IPS-18a (cell line): ENCODE data around the gene SNX8.

ENCODE experiments used
- H3K27ac ChIP-seq: one replicate; pipeline ENCODE4 v1.5.1; 2013; ENCODE audit warnings: low read length
- H3K27me3 ChIP-seq: one replicate; pipeline ENCODE4 v1.6.1; 2013; ENCODE audit warnings: mild to moderate bottlenecking, low read length; ENCODE audit not compliant: control insufficient read depth, insufficient read depth
- H3K36me3 ChIP-seq: one replicate; pipeline ENCODE4 v1.6.1; 2013; ENCODE audit warnings: low read depth, low read length; ENCODE audit not compliant: control insufficient read depth
- H3K4me1 ChIP-seq: one replicate; pipeline ENCODE4 v1.6.1; 2013; ENCODE audit warnings: low read depth, low read length; ENCODE audit not compliant: control insufficient read depth
- H3K4me3 ChIP-seq: one replicate; pipeline ENCODE4 v1.5.1; 2013; ENCODE audit warnings: low read length
- H3K9ac ChIP-seq: one replicate; pipeline ENCODE4 v1.6.1; 2013; ENCODE audit warnings: mild to moderate bottlenecking, low read length, moderate library complexity
- H3K9me3 ChIP-seq: one replicate; pipeline ENCODE4 v1.6.1; 2013; ENCODE audit warnings: low read depth, low read length; ENCODE audit not compliant: control insufficient read depth

SNX8 gene

GRCh38 chr7:2248984-2249694 lies 65.1 kb downstream of the SNX8 start:
- no peak overlapping the region for H3K9ac ChIP-seq
- H3K9me3 ChIP-seq = no peaks in the 10 kb centered on the region
- H3K27ac ChIP-seq = no peak overlapping the region
- H3K4me1 ChIP-seq = peaks cover 4% of the 10 kb centered on the region
- H3K27me3 ChIP-seq = no peaks in the 10 kb centered on the region
- no peak overlapping the region for H3K4me3 ChIP-seq
- peaks cover 10% of the 10 kb centered on the region for H3K36me3 ChIP-seq

- Histone ChIP-seq H3K27ac (no peak overlapping the region), H3K36me3 (peaks cover 10% of the 10 kb centered on the region), H3K4me1 (peaks cover 11% of the 10 kb centered on the region), H3K27me3 (no peaks in the 10 kb centered on the region), H3K9ac (peak overlapping the region; percentile 36), H3K4me3 (no peak overlapping the region), H3K9me3 (no peaks in the 10 kb centered on the region)
These were observed 66.9 kb downstream of the SNX8 start for GRCh38 chr7:2247141-2247995.

- H3K9me3 ChIP-seq = no peaks in the 10 kb centered on the region
- H3K4me1 ChIP-seq = peaks cover 11% of the 10 kb centered on the region
- no peaks in the 10 kb centered on the region for H3K27me3 ChIP-seq
- peaks cover 10% of the 10 kb centered on the region for H3K36me3 ChIP-seq
- no peak overlapping the region for H3K9ac ChIP-seq
- no peak overlapping the region for H3K4me3 ChIP-seq
- no peak overlapping the region for H3K27ac ChIP-seq
These were observed 68.2 kb downstream of the SNX8 start for GRCh38 chr7:2245883-2246675.

GRCh38 chr7:2244404-2244995 lies 69.7 kb downstream of the SNX8 start:
- Histone ChIP-seq H3K4me3 (no peak overlapping the region), H3K9me3 (no peaks in the 10 kb centered on the region), H3K36me3 (peaks cover 7% of the 10 kb centered on the region), H3K27me3 (no peaks in the 10 kb centered on the region), H3K27ac (no peak overlapping the region), H3K9ac (no peak overlapping the region), H3K4me1 (peaks cover 11% of the 10 kb centered on the region)

- Histone ChIP-seq H3K9me3 (no peaks in the 10 kb centered on the region), H3K4me1 (peaks cover 11% of the 10 kb centered on the region), H3K27me3 (no peaks in the 10 kb centered on the region), H3K27ac (no peak overlapping the region), H3K4me3 (peak overlapping the region; percentile 80), H3K9ac (no peak overlapping the region), H3K36me3 (peaks cover 13% of the 10 kb centered on the region)
These were observed 70.8 kb downstream of the SNX8 start for GRCh38 chr7:2243458-2243857.

- H3K36me3 ChIP-seq = peaks cover 20% of the 10 kb centered on the region
- no peaks in the 10 kb centered on the region for H3K27me3 ChIP-seq
- peaks cover 11% of the 10 kb centered on the region for H3K4me1 ChIP-seq
- H3K9ac ChIP-seq = peak overlapping the region; percentile 92
- peak overlapping the region; percentile 80 for H3K4me3 ChIP-seq
- H3K27ac ChIP-seq = peak overlapping the region; percentile 71
- H3K9me3 ChIP-seq = no peaks in the 10 kb centered on the region
These were observed 71.5 kb downstream of the SNX8 start for GRCh38 chr7:2242541-2243429.

GRCh38 chr7:2241580-2242540 lies 72.4 kb downstream of the SNX8 start, which contains the start of the genes MRM2 and NUDT1:
Gene MRM2 (minus strand): TSS chr7:2242205. CDS start chr7:2242169, 36 bp downstream.
Gene NUDT1 (plus strand): TSS chr7:2242226. CDS start chr7:2244575, 2,349 bp downstream.
- H3K27me3 ChIP-seq = no peaks in the 10 kb centered on the region
- H3K4me3 ChIP-seq = peak within 1 kb of the TSS; percentile 80
- H3K27ac ChIP-seq = peak within 1 kb of the TSS; percentile 71
- peaks cover 25% of the 10 kb centered on the region for H3K36me3 ChIP-seq
- H3K9ac ChIP-seq = peak within 1 kb of the TSS; percentile 92
- peaks cover 6% of the 10 kb centered on the region for H3K4me1 ChIP-seq
- H3K9me3 ChIP-seq = no peaks in the 10 kb centered on the region

- Histone ChIP-seq H3K36me3 (peaks cover 40% of the 10 kb centered on the region), H3K9me3 (no peaks in the 10 kb centered on the region)
These were observed 75.0 kb downstream of the SNX8 start for GRCh38 chr7:2239242-2239641.

GRCh38 chr7:2237109-2237602 lies 77.1 kb downstream of the SNX8 start:
- Histone ChIP-seq H3K4me3 (no peak overlapping the region), H3K27me3 (no peaks in the 10 kb centered on the region), H3K9ac (no peak overlapping the region), H3K27ac (no peak overlapping the region), H3K9me3 (no peaks in the 10 kb centered on the region), H3K4me1 (no peaks in the 10 kb centered on the region), H3K36me3 (peaks cover 42% of the 10 kb centered on the region)

More at GRCh38 chr7:2239242-2239641, 75.0 kb downstream of the SNX8 start:
- peaks cover 6% of the 10 kb centered on the region for H3K4me1 ChIP-seq
- no peak overlapping the region for H3K4me3 ChIP-seq
- no peak overlapping the region for H3K27ac ChIP-seq
- no peaks in the 10 kb centered on the region for H3K27me3 ChIP-seq
- H3K9ac ChIP-seq = no peak overlapping the region
